Measurements from ENCODE around the gene CLDN15.
A peak's percentile ranks its signal among the peaks of the same experiment; 100 is the strongest.

Gene CLDN15

DNA sequence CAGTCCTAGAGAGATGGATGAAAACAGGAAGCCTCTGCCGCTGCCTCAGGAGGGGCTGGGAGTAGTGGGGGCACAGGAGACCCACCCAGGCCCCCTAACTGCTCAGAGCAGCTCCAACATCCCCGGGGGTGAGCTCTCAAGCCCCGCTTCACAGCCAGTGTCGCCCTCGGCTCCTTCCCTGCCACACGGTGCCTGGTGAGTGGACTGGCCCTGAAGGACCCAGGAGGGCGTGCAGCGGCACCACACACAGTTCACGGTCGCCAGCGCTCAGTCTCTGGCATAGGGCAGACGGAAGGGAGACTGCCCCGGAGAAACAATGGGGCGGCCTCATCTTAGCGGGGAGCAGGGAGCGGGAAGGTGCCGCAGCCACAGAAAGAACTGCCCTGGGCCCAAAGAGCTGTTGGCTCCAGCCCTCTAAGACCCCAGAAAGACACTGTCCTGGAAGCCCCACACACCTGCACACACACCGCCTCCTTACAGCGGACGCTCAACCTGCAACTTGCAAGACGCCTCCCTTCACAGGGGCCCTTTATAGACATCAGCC, 1.2 kb downstream of the CLDN15 start:
- no peak for DNase-seq (ENCODE audit: low read depth)
- H3K4me3 ChIP-seq (replicated peaks; ENCODE audit: low read depth, low read length), result no peak overlapping the region
- TF ChIP-seq, protein P1, sequence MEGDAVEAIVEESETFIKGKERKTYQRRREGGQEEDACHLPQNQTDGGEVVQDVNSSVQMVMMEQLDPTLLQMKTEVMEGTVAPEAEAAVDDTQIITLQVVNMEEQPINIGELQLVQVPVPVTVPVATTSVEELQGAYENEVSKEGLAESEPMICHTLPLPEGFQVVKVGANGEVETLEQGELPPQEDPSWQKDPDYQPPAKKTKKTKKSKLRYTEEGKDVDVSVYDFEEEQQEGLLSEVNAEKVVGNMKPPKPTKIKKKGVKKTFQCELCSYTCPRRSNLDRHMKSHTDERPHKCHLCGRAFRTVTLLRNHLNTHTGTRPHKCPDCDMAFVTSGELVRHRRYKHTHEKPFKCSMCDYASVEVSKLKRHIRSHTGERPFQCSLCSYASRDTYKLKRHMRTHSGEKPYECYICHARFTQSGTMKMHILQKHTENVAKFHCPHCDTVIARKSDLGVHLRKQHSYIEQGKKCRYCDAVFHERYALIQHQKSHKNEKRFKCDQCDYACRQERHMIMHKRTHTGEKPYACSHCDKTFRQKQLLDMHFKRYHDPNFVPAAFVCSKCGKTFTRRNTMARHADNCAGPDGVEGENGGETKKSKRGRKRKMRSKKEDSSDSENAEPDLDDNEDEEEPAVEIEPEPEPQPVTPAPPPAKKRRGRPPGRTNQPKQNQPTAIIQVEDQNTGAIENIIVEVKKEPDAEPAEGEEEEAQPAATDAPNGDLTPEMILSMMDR (IDR thresholded peaks at IDR 0.05; ENCODE audit: low read length, missing control alignments), result no peak

DNA sequence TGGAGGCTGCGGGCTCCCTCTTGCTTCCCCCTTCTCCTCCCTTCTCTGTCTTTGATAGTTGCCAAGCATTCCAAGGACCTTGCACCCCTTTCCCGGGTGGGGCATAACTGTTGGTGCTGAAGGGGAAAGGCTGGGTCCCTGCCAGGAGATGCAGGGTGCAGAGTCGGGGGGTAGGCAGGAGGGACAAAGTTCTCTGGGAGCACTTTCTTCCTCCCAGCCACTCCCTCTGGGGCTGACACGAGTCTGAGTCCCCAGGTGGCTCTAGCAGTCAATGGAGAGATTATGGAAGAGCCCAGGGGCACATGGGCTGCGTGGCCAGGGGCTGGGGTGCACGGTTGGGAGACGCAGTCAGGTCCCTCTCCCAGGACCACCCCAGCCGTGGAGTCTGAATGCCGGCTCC, 2.1 kb downstream of the CLDN15 start:
- TF ChIP-seq, protein P1 (IDR thresholded peaks at IDR 0.05; ENCODE audit: low read length, missing control alignments), result no peak
- H3K4me3 ChIP-seq (replicated peaks; ENCODE audit: low read depth, low read length), result no peak overlapping the region
- DNase-seq (ENCODE audit: low read depth), result no peak

DNA sequence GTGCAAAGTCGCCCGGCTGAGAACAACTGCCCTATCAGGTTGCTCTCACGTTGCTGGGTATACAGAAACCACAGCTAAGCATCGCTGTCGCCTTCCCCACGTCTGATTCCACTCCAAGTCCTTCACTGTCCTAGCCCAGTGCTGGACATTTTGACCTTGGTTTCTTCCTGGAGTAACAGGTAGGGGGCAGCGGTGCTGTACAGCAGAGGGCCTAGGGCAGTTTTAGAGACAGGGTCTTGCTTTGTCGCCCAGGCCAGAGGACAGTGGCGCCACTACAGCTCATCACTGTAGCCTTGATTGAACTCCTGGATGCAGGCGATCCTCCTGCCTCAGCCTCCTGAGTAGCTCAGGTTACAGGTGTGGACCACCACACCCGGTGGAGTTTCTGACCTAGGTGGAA, 2.6 kb downstream of the CLDN15 start:
- no peak overlapping the region for H3K4me3 ChIP-seq (replicated peaks; ENCODE audit: low read depth, low read length)
- no peak for DNase-seq (ENCODE audit: low read depth)
- TF ChIP-seq, protein P1 (IDR thresholded peaks at IDR 0.05; ENCODE audit: low read length, missing control alignments), result peak; percentile 38

DNA sequence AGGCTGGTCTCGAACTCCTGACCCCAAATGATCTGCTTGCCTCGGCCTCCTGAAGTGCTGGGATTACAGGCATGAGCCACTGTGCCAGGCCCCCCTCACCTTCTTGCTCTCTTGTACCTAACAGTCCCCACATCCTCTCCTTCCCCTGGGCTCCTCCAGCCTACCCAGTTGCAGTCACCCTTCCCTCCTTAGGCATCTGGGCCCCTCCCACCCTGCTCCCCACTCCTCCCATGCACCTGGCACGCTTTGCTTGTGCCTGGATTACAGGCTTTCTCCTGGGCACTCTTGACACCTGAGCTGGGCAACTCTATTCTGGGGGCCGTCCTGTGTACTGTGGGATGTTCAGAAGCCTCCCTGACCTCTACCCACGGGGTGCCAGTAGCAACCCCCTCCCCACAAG, 3.0 kb downstream of the CLDN15 start:
- TF ChIP-seq, protein P1 (IDR thresholded peaks at IDR 0.05; ENCODE audit: low read length, missing control alignments), result no peak
- no peak for DNase-seq (ENCODE audit: low read depth)
- H3K4me3 ChIP-seq (replicated peaks; ENCODE audit: low read depth, low read length), result no peak overlapping the region

DNA sequence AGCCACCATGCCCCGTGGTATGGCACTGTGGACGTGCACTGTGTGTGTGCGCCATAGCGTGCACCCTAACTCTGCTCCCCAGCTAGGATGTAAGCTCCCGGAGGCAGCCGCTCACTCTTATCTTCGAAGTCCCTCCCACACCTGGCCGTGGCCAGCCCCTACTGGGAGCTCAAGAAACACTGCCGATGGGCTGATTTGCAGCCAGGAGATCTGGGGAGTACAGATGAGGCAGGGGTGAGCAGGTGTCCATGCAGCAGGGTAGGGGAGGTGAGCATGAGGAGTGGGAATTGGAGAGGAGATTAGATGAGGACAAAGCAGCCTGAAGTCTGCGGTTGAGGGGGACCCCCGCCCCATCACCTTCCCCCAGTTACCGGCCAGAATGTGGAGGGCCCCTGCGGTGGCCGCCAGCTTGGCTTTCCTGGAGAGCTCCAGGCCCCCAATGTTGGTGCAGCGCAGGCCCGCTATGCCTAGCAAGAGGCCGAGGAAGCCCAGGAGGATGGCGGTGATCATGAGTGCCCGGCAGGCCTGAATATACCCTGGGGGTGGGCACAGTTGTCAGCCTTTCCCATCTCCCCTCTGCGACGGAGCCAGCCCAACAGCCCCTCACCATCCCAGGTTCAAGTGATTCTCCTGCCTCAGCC, 3.6 kb downstream of the CLDN15 start:
- DNase-seq (ENCODE audit: low read depth), result no peak
- TF ChIP-seq, protein P1 (IDR thresholded peaks at IDR 0.05; ENCODE audit: low read length, missing control alignments), result no peak
- no peak overlapping the region for H3K4me3 ChIP-seq (replicated peaks; ENCODE audit: low read depth, low read length)

DNA sequence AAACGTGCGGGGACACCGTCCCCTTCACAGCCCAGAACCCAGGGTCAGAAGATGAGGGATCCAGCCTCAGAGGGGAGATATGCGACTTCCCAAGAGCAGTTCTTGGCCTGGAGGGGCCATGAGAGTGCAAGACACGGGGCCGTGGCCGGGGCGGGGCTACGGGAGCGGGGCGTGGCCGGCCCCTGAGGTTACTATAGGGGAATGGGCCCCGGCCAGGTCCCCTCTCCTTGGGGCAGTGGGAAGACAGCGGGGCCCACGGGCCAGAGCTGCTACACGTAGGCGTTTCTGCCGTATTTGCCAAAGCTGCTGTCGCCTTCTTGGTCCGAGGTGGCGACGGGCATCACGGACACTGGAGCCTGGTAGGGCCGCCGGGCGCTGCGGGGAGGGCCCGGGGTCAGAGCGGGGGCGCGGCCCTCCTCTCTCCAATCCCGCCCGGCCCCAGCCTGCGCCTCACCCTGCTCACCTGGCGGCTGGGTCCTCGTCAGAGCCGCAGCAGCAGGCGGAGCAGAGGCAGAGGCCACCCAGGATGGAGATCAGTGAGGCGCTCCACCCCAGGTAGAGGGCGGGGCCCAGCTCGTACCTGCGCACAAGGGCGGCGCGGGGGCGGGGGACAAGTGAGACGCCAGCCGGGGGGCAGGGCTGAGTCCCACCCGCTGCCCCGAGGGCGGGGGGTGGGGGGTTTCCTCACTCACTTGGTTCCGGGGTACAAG, 5.3 kb downstream of the CLDN15 start:
- TF ChIP-seq, protein P1 (IDR thresholded peaks at IDR 0.05; ENCODE audit: low read length, missing control alignments), result no peak
- DNase-seq (ENCODE audit: low read depth), result no peak
- no peak overlapping the region for H3K4me3 ChIP-seq (replicated peaks; ENCODE audit: low read depth, low read length)

Measured in fibroblast of pulmonary artery (primary cell).